Activated gamma-delta T cell (primary cell): ENCODE data around the gene CACNA2D2.

Experiments
- DNase-seq: peaks from one replicate; lab custom pipeline; 2025; lab: John Stamatoyannopoulos, UW

Gene CACNA2D2

GRCh38 chr3:50427217-50427616 is 76.2 kb downstream of the CACNA2D2 start:
- DNase-seq, result no peak

DNA sequence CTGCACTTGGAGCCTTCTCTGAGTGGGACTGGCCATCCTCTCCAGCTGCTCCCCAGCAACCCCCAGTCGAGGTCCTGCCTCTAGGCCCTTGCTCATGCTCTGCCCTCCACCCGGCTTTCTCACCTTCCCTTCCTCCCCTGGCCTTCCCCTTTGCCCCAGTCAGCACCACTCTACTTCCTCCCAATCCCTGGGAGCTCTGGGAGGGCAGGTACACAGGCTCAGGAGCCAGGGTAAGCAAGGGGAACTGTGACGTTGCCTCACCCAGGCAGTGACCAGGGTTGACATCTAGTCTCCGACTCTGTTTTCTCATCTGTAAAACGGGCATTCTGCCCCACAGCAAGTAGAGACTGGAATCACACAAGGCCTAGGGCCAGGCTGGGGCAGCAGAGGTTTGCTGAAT is 77.5 kb downstream of the CACNA2D2 start:
- no peak for DNase-seq

DNA sequence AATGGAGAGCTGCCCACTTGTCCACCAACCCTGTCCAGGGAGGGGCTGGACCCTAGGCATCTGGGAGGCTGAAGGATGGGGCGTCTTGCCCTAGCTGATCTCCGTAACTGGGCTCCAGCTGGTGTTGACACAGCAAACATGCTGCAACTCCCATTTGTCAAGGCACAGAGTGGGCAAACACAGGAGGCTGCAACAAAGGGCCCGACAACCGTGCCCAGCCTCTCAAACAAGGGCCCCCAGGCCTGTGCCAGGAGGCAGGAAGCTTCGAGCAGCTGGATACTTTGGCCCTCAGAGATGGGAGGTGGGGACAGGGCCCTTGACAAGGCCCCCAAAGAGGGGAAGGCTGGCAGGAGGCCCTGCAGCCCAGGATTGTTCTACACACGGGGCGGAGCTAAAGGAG is 79.9 kb downstream of the CACNA2D2 start:
- no peak for DNase-seq

GRCh38 chr3:50422153-50422552 is 81.3 kb downstream of the CACNA2D2 start:
- DNase-seq, result no peak

GRCh38 chr3:50419595-50420370 is 83.7 kb downstream of the CACNA2D2 start:
- DNase-seq, result no peak

DNA sequence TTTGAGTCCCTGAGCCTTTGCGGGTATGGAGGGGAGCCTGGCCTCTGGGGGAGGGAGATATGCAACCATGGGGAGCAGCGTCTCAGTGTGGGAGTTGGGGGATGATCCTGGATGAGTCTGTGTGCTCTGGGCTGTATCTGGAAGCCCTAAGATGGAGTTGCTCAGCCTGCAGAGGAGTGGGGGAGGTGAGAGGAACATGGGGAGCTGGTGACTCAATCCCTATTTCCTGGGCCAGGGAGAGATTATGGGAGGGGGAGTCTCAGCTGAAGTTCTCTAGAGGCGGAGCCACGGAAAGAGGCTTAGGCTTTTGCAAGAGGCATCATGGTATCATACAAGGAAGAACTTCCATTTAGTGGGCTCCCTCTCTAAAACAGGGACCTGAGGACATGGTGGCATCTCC is 84.6 kb downstream of the CACNA2D2 start:
- no peak for DNase-seq

- no peak for DNase-seq
Measured at GRCh38 chr3:50417637-50418033, 85.8 kb downstream of the CACNA2D2 start.

- DNase-seq, result no peak
Measured at GRCh38 chr3:50416736-50417636, 86.4 kb downstream of the CACNA2D2 start.

- DNase-seq, result no peak
Measured at GRCh38 chr3:50415816-50416215, 87.6 kb downstream of the CACNA2D2 start.

GRCh38 chr3:50415061-50415460 is 88.4 kb downstream of the CACNA2D2 start:
- DNase-seq, result no peak

DNA sequence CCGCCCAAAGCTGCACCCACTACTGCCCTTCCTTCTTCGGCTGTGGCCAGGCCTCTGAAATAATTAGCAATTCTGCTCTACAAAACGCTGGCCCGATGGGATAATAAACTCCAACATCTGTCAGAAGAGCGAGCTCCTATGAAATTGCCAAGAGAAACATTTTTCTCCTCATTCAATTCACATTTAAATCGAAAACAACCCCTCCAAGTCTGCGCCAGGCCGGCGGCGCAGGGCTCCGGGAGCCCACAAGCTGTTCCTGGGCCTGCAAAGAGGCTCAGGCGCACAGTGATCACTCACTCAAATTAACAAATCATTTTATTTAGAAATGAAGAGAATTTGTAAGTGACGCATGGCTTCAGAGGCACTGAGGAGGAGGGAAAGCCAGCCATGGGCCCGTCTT is 88.8 kb downstream of the CACNA2D2 start:
- no peak for DNase-seq

GRCh38 chr3:50412231-50412754 is 91.1 kb downstream of the CACNA2D2 start:
- DNase-seq, result no peak

DNA sequence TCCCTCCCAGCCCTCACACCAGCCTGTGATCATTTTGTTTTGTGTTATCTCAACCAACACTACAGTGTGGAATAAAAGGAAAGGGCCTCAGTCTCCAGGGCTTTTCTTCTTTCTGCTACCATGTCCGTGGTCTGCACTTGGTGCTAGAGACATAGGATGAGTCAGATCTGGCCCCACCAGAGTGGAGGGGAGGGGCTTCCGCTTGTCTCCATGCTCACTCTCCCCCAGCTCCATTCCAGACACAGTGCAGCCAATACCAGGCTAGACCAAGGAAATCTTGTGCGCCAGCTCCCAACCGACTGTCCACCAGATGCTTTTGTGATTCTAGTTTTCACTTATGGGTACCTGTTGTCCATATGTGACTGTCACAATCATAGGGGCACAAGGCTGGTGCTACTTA is 92.2 kb downstream of the CACNA2D2 start:
- DNase-seq, result no peak

DNA sequence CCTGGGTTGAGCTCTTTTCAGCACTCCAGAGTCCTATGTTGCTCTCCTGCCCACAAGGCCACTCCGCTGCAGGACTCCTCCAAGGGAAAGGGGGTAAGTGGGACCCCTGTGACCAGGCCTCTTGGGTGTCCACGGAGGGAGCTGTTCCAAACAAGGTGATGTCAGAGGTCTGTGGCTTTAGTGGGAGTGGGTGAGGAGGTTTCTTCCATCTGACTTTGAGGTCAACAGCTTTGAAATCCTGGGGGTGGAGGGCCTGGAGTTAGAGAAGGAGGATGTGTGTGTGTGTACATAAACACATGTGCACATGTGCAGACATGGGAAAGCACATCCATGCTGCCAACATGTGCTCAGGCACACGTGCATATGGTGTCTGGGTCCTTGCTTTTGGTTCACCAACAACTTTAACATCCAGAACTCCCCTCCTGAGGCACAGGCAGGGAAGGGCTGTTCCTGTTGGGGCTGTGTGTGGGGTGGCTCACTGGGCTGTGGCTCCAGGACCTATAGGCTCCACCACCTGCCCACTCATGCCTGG is 92.8 kb downstream of the CACNA2D2 start:
- DNase-seq, result no peak

GRCh38 chr3:50410185-50410584 is 93.2 kb downstream of the CACNA2D2 start:
- no peak for DNase-seq

GRCh38 chr3:50408443-50408944 is 94.9 kb downstream of the CACNA2D2 start:
- DNase-seq, result no peak

DNA sequence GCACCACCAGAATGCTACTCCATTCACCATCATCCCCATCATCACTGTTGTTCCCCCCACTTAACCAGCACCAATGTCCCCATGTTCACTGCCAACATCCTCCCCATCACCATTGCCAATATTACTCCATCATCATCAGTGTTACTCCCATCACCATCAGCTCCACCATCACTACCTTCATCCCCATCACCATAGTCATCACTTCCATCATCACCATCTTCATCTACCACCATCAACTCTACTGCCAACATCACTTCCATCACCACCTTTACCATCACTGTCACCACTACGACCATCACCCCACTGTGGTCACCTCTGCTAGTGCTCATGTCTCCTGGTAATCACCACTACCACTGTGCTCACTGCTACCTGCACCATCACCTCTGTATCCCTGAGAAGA is 96.9 kb downstream of the CACNA2D2 start:
- DNase-seq, result no peak

DNA sequence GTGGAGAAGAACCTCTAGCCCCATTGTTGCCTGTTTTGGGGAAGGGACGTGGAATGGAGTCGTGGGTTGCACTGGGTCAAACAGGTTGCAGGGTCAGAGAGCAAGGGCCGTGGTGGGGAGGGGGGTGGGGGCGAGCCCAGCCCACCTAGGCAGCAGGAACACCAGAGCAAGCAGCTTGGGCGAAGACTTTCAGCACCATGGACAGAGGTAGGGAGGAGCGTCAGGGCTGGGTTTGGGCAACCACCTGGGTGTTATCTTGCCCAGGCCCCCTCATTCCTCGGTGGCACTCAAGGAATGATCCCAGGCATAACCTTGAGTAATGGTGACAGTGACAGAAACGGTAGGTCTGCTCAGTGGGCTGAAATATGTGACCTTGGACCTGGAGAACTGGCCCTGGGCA is 98.2 kb downstream of the CACNA2D2 start:
- DNase-seq, result no peak

DNA sequence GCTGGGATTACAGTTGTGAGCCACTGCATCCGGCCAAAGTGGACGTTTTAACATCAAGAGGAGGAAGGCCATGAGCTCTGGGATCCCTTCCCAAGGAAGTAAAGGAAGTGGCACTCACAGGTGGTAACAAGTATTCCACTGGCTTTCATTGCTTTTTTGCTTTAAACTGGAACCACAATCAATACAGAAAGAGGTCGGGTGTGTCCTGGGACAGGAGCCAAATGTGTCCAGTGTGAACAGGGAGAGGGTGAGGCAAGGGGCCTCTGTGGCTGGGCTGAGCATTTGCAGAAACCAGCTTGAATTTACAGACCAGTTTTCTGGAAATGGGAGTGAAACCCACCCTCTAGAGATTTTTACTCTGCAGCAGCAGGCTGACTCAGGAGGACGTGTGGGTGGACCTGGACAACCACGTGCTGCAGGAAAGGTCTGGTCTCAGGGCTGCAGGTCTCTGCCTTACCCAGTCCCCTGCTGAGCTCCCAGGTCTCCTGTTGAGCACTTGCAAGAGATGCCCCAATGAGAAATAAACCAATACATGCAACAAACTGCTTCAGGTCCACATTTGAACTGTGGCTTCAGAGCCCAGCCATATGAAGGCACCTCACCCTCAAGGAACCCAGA is 101.3 kb downstream of the CACNA2D2 start:
- DNase-seq, result no peak

- DNase-seq, result no peak
Measured at GRCh38 chr3:50396502-50396901, 106.9 kb downstream of the CACNA2D2 start.

- no peak for DNase-seq
Measured at GRCh38 chr3:50395070-50395860, 108.2 kb downstream of the CACNA2D2 start.
